ENCODE measurements around the gene OSBPL9.

The OSBPL9 gene, protein sequence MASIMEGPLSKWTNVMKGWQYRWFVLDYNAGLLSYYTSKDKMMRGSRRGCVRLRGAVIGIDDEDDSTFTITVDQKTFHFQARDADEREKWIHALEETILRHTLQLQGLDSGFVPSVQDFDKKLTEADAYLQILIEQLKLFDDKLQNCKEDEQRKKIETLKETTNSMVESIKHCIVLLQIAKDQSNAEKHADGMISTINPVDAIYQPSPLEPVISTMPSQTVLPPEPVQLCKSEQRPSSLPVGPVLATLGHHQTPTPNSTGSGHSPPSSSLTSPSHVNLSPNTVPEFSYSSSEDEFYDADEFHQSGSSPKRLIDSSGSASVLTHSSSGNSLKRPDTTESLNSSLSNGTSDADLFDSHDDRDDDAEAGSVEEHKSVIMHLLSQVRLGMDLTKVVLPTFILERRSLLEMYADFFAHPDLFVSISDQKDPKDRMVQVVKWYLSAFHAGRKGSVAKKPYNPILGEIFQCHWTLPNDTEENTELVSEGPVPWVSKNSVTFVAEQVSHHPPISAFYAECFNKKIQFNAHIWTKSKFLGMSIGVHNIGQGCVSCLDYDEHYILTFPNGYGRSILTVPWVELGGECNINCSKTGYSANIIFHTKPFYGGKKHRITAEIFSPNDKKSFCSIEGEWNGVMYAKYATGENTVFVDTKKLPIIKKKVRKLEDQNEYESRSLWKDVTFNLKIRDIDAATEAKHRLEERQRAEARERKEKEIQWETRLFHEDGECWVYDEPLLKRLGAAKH

DNA sequence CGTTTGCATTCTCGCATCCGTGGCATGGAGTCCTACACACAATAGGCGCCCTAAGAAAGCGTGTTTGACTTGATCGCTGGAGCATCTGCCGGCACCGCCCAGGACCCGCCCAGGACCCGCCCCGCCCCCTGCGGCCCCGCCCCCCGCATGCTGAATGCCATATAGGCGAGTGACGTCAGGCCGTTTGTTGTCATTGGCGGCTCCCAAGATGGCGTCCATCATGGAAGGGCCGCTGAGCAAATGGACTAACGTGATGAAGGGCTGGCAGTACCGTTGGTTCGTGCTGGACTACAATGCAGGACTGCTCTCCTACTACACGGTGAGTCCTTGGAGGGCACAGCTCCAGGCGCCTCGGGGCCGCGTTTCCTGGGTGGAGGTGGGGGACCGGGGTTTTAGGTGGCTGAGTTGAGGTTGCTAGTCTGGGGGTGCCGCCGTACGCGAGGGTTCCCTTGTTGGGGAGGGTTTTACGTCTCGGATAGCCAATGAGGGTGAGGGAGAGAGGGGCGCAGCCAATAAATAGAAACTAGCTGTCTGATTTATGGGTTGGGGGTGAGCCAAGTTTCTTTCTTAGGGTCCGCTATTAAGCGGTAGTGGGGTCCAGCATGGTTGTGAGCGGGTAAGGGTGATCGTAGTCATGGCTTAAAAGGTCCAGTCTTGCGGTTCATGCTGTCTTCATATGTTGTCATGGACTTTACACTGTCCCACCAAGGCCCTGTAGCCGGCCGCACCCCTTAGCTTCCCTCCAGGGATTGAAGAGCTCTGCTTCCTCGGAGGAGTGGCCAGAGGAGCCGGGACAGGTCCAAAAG is at the start of gene OSBPL9:
OSBPL9 (plus strand) TSS at position 190 of the 806 bp plus-strand sequence; CDS start at position 209, 19 bp downstream.
- peak; percentile 87 for DNase-seq

DNA sequence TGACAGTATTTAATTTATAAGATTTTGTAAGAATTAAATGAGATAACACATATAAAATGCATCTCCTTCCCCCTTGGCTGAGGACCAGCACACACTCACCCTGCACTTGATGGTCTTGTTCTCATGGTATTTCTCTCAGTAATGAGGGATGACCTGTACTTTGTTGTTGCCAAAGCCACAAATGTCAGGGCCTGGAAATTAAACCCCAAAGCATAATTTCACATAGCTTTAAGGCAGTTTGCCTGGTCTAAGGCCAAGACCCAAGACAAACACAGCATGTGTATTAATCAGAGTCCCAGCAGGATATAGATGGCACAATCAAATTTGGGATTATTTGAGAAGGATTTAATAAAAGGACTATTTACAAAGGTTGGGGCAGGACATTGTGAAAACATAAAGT is 49.2 kb upstream of the OSBPL9 start:
- DNase-seq = no peak

DNA sequence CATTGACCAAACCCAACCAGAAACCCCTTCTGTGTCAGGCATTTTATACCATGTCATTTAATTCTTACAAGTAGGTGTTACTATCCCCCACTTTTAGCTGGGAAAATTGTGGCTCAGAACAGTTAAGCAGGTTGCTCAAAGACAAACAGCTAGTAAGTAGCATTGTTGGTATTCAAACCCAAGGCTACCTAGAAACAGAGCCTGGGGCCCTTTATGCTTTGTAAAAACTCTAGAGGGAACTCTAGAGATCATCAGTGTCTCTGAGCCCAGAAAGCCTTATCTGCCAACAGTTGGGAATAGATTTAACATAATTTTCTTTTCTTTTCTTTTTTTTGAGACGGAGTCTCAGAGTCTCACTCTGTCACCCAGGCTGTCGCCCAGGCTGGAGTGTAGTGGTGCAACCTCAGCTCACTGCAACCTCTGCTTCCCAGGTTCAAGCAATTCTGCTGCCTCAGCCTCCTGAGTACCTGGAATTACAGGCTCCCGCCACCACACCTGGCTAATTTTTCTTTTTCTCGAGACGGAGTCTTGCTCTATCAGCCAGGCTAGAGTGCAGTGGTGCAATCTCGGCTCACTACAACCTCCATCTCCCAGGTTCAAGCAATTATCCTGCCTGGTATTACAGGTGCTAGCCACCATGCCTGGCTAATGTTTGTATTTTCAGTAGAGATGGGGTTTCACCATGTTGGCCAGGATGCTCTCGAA is 48.5 kb upstream of the OSBPL9 start:
- no peak for DNase-seq

DNA sequence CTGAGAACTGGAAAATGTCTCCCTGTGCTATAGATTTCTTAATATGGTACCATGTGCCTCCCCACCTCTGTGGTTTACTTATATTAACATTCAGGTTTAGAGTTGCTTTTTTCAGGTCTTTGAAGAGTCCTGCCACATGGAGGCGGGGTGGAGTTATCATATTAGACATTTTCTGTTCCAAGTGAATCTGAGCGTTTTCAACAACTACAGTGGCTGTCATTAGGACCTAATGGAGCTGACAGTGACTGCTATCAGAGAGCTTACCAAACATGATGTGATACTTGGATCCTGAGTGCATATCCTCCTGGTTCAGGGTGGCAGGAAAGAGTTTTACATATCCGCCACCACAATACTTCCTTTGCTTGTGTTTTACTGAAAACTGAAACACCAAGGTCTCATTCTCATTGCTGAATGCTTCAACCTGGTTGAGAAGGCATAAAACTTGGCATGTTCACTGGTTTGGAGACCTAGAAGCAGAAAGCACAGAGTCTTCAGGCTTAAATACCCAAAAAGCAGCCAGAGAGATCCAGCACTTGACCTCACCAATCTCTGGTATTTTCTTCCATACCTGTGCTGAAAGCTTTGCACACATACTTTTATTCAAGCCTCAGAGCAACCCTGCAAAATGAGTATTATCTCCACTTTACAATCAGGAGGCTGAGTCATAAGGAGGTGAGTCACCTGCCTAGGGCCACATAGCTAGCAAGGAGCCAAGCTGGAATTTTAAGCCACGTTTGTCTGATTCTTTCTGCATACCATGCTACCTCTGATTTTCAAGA is 47.4 kb upstream of the OSBPL9 start:
- peak; percentile 11 for DNase-seq

DNA sequence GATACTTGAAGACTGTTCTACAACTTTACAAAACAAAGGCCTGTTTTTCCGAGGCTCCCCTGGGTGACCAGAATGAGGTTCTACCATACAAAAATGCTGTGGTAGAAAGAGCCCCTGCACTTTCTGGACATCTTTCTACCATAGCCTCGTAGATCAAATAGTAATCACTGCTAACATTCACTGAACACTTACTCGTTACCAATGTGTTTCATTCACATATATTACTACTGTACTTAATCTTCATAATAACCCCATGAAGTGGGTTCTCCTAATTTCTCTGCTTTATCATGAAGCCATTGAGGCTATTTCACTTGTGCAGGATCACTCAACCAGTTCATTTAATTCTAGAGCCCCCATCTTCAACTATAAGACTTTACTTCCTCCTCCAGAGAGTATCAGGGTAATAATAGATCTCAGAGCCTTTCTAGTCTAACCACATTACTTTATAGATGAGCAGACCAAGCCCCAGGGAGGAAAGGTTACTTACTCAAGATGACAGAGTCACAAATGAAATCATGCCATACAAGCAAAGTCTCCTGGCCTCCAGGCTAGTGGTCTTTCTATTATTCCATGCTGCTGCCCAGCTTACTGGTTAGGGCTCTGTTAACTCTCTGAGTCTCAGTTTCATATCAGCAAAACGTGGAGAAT is 46.7 kb upstream of the OSBPL9 start:
- DNase-seq = no peak

DNA sequence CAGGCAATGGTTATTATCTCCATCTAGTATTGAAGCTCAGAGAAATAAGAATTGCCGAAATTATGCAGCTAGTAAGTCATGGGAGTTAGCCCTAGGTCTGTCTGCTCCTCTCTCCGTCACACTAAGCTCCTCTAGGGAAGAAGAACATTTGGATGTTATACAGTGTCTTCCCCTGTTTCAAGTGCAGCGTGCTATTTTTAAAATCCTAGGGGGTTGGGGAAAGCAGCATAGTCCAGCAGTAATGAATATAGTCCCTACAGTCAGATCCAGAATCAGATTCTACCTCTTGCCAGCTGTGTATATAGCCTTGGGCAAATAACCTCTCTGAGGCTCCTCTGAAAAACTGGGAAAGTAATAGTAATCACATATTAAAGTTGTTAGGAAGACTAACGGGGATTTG is 44.5 kb upstream of the OSBPL9 start:
- DNase-seq = no peak

DNA sequence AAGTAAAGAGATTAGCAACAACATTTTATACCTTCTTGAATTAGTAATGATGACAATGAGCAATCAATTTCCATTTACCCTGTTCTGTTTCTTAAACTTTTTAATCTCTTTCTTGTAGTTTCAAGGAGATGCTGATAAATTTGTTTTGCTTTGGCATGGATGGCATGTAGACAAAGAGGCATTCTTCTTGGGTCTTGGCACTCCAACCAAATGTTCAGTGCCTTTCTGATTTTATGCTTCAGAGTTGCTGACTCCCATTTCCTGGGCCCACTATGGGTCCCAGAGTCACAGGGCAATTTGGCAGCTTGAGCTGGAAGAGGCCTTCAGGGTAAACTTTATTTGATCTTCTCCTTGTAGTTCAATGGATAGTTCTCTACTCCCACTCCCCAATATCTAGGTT is 42.1 kb upstream of the OSBPL9 start:
- DNase-seq = no peak

DNA sequence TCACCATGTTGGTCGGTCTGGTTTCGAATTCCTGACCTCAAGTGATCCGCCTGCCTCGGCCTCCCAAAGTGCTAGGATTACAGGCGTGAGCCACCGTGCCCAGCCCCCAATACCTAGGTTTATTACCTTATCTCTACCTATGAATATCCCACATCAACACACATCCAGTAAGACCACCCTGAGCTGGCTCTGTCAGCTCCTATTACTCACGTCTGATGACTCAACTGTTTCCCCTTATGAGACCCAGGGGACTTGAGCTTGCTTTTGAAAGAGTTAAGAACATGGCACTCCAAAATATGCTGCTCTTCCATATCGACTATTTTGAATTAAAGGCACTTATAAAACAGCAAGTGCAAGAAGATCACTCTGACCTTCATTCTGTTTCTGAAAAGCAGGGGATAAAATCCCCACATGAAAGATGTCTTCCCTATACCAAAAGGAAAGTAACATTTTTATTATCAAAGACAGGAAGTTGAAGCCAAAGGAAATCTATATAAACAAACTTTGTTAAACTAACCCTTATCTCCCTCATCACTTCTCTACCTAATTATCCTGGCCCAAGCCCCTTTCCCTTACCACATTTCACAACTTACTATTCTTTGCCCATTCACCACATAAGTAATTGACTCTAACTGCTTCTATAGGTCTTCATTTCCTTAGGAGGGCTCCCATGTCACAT is 41.3 kb upstream of the OSBPL9 start:
- DNase-seq = no peak

DNA sequence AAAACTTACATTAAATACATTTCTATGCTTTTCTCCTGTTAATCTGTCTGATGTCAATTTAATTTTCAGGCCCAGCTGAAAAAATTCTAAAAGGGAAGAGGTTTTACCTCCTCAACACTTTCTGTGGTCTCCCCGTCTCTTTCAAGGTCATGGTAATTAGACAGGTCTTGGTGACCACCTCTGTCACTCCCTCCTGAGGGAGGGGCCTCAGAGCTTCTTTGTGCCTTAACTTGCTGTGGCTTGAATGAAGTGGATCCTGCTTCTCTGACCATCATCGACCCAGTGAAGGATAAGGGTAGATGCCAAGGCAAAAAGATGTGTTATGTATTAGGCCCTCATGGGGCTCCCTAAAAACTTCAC is 40.8 kb upstream of the OSBPL9 start:
- DNase-seq = no peak

DNA sequence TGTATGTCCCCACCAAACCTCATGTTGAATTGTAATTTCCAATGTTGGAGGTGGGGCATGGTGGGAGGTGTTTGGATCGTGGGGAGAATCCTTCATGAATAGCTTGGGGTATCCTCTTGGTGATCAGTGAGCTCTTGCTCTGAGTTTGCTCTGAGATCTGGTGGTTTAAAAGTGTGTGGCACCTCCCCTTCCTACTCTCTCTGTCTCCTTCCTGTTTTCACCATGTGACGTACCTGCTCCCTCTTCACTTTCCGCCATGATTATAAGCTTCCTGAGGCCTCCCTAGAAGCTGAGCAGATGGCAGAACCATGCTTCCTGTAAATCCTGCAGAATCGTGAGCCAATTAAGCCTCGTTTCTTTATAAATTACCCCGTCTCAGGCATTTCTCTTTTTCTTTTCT is 40.0 kb upstream of the OSBPL9 start:
- no peak for DNase-seq

DNA sequence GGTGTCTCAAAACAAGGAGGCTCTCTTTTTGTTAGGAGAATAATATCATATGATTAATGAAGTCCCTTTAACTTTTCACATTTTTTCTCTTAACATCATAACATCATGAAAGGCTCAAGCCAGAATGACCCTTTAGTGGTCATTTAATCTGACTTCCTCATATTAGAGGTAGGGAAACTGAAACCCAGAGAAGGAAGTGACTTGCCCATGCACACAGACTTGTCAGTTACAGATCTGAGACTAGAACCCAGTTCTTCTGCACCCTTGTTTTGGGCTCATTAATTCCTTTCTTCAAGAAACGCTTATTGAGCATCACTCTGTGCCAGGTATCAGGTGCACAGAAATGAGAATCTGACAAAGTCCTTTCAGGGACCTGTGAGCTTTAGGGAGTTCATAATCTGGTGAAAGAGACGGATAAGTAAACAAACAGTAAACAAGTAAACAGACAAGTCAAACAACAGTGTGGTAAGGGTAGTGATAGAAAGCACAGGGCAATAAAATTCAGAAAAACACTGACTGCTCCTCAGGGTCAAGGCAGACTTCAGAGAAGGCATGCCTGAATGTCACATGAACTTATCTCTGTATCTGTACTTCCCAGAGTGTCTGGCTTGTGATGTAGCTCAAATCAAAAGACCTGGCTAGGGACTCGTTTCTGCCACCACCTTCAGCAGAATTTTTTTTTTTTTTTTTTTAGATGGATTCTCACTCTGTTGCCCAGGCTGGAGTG is 38.3 kb upstream of the OSBPL9 start:
- DNase-seq = no peak

DNA sequence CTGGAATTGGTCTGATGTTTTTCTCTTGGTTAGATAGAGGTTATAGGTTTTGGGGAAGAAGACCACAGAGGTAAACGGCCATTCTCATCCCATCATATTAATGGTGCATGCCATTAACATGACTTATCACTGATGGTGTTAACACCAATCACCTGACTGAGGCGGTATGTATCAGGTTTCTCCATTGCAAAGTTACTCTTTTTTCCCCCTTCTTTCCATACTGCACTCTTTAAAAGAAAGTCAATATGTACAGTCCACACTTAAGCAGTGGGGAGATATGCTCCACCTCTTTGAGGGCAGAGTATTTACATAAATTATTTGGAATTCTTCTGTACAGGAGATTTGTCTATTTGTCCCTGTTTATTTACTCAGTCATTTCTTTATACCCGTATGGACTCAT is 35.7 kb upstream of the OSBPL9 start:
- no peak for DNase-seq

DNA sequence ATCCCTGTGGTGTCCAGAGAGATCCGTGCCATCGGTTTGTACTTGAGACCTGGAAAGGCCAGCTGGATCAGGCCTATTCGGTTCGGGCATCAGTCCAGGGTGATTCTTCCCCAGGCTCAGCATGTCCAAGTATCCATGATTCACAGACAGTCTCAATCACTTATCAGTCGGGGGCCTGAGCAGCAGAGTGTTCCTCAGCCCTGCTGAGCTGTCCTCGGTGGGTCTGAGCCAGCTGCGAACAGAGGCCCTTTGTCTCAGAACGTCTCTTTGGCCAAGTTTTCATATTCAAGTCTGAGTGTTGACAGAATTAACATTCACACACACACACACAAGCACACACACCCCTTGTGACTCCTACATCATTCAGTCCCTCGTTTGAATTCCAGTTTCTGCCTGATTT is 33.4 kb upstream of the OSBPL9 start:
- DNase-seq = peak; percentile 93

DNA sequence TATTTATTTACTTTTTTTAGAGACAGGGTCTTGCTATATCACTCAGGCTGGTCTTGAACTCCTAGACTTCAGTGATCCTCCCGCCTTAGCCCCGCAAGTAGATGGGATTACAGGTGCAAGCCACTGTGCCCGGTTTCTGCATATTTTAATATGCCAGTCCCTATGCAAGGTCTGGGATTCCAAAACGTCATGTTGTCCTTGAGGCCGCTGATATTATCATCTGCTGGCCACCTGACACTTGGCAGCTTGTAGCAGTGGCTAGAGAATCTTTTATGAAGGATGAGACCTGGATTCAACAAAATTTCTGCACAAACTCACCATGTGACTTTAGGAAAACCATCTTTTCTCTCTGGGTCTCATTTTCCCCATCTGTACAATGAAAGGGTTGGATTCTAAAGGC is 32.9 kb upstream of the OSBPL9 start:
- no peak for DNase-seq

DNA sequence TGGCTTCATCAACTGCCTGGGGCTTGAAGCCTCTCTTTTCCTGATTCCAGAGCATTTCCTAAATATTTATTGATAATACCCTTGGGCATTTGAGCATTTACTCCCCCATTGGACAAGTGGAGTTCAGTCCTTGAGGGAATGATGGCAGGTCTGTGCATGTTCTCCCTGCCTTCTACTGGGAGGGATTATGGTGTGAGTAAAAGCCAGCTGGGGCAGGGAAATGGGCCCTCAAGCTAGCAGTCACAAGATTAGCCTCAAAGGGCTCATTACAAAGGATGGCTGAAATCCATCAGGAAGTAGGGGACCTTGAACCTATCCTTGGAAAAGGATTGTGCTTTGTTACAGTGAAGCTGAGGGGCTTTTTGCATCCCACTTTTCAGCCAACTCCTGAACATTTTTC is 24.2 kb upstream of the OSBPL9 start:
- no peak for DNase-seq

DNA sequence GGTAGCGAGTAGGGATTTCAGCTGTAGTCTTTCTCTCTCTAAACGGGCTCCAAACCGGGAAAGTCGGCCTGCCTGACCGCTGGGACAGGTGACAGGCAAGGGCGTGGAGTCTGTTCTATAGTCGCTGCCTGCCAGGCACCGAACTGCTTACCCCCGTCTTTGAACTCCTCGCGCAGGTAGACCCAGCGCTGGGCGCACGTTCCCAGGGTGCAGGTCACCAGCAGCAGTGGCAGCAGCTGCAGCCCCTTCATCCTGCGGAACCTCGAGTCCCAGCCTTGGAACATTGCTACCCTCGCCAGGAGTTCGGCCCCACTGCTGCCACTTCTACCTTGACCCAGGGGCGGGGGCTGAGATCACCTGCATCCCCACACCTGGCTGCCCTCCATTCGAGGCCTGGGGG is 22.2 kb upstream of the OSBPL9 start:
- no peak for DNase-seq

DNA sequence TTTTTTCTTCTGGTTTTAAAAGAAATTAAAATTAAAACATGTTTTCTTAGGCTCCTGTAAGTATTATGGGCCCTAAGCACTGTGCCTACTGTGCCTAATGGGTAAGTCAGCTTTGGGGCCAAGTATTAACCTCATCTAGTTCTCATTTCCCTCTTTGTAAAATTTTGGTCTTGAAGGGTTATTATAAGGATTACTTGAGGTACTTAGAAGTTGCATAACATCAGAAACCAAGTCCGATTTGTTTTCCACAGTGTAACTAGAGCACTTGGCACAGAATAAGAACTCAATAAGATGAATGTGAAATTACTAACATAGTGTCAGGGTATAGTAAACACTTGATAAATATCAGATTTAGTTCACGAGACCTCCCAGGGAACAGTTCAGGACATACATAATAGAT is 16.4 kb upstream of the OSBPL9 start:
- no peak for DNase-seq

DNA sequence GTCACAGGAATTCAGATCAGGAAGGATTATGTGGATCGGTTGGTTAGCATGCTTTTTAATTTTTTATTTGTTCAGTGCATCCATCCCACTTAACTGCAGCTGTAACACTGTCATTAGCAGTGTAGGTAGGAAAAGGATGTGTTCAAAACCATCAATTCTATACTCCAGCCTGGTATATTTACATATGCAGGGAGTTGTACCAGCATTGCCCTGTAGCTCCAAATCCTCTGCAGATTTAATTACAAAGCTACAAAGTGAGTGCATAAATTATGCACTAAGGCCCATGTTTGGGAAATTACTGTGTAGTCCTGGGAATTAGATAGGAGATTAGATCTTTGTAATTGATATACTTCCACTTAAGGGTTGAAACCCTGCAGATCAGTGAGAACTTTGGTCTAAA is 15.9 kb upstream of the OSBPL9 start:
- DNase-seq = no peak

DNA sequence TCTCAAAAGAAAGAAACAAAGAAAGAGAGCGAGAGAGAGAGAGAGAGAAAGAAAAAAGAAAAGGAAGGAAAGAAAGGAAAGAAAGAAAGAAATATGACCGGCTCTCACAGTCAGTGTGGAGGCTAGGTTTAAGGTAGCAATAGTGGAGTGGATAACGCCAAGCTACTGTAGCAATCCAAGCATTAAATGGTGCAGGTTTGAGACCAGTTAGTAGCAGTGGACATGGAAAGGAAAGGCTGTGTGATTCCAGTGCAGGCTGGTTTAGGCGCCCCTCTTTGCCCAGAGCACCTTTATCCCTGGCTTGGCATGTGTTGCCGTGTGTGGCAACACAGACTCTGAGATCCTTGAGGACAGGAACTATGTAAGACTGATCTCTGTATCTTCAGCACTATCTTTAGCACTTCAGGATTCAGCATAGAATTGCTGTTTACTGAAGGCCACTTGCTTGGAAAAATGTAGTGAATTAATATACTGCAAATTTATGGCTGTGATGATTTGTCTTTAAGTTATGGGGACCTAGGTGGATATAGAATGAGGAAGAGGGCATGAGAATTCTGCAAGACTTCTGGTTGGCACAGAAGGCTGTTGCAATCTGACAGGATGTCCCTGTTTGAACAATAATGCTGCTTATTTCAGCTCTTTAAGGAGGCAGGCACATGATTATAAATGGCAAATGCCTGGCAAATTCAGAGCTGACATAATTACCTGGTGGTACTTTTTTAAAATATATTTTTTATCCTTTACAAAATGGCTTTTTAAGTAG is 10.8 kb upstream of the OSBPL9 start:
- no peak for DNase-seq

DNA sequence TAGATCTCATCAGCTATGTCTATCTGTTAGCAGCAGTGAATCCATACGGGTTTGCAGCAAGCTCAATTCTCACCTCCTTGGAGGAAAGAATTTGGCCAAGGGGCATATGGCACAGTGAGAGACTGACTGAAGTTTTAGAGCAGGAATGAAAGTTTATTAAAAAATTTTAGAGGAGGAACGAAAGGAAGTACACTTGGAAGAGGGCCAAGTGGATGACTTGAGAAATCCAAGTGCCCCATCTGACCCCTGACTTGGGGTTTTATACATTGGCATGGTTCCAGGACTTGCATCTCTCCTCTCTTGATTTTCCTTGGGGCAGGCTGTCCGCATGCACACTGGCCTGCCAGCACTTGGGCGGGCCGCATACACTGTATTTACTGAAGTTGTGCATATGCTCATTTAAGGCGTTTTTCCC is 9.2 kb upstream of the OSBPL9 start:
- no peak for DNase-seq
